Breast epithelium (tissue), 4 donors: ENCODE data around the gene C1orf216. TPM values are rescaled to one million over a fixed set of nuclear protein-coding genes. Genes with fewer than 3 reads are reported as not detected.

Experiments used
- DNase-seq, 2 donors: peaks; one replicate each; pipeline ENCODE4 v3.0.0-alpha.2; 2019; ENCODE audit warnings: low spot score in 2 of 2
- H3K27ac ChIP-seq, 2 donors: fragments of 200-600 bp; sonication (generic) in 1 of 2; one replicate each; pipeline ENCODE4 v1.5.1; 2016 to 2019; ENCODE audit warnings: mild to moderate bottlenecking in 1 of 2
- H3K27me3 ChIP-seq, 2 donors: fragments of 200-600 bp; sonication (generic) in 1 of 2; one replicate each; pipeline versions ENCODE4 v1.5.1 to v1.6.0; 2017 to 2019; ENCODE audit warnings: control low read depth in 1 of 2, mild to moderate bottlenecking in 1 of 2
- H3K36me3 ChIP-seq: fragments of 200-600 bp; one replicate; pipeline ENCODE4 v1.5.1; 2019
- H3K4me1 ChIP-seq, 2 donors: fragments of 200-600 bp; sonication (generic); one replicate each; pipeline ENCODE4 v1.5.1; 2016 to 2019; ENCODE audit warnings: control low read depth in 1 of 2
- H3K4me3 ChIP-seq, 3 donors: fragments of 200-600 bp; sonication (generic); 1 replicate in 2 of 3; 2 replicates in 1 of 3; pipeline ENCODE4 v1.5.1; 2016 to 2019; ENCODE audit warnings: mild to moderate bottlenecking in 3 of 3, moderate library complexity in 2 of 3
- H3K9me3 ChIP-seq, 2 donors: fragments of 200-600 bp; sonication (generic) in 1 of 2; one replicate each; pipeline ENCODE4 v1.5.1; 2016 to 2019; ENCODE audit warnings: control low read depth in 1 of 2
- POLR2A ChIP-seq: fragments of 450-650 bp; IDR thresholded peaks from one replicate; pipeline ENCODE4 v1.6.1; 2016; ENCODE audit warnings: antibody characterized with exemption, mild to moderate bottlenecking, moderate library complexity
- POLR2AphosphoS5 ChIP-seq, 3 donors: sonication (generic); formaldehyde crosslinking; IDR thresholded peaks; one replicate each; pipeline ENCODE4 v1.6.1; 2017; ENCODE audit warnings: antibody characterized with exemption in 3 of 3
- intact Hi-C: fragments of 100-400 bp; cut with DNase I; formaldehyde crosslinking; loops from one replicate; pipeline ENCODE4 v1.15.1; 2023; ENCODE audit warnings: low total_unique reads
- total RNA-seq, 3 donors: library from RNA; depleted of rRNA; stranded (reverse); fragments of >200 nt; gene quantifications; one replicate each; pipeline ENCODE4 v1.1.0, GENCODE V29; 2016
- TF ChIP-seq, protein P1 (sequence below), 3 donors: fragments of 450-650 bp; IDR thresholded peaks; one replicate each; pipeline ENCODE4 v1.5.1; 2016 to 2017; ENCODE audit warnings: antibody characterized with exemption in 3 of 3, mild to moderate bottlenecking in 3 of 3, moderate library complexity in 3 of 3

The C1orf216 gene, protein sequence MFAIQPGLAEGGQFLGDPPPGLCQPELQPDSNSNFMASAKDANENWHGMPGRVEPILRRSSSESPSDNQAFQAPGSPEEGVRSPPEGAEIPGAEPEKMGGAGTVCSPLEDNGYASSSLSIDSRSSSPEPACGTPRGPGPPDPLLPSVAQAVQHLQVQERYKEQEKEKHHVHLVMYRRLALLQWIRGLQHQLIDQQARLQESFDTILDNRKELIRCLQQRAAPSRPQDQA
- total RNA-seq: 10 to 100 TPM in 2 of 3 donors, 1 to 10 TPM in 1; 8.2 to 16.0 (median 13.1) TPM

DNA sequence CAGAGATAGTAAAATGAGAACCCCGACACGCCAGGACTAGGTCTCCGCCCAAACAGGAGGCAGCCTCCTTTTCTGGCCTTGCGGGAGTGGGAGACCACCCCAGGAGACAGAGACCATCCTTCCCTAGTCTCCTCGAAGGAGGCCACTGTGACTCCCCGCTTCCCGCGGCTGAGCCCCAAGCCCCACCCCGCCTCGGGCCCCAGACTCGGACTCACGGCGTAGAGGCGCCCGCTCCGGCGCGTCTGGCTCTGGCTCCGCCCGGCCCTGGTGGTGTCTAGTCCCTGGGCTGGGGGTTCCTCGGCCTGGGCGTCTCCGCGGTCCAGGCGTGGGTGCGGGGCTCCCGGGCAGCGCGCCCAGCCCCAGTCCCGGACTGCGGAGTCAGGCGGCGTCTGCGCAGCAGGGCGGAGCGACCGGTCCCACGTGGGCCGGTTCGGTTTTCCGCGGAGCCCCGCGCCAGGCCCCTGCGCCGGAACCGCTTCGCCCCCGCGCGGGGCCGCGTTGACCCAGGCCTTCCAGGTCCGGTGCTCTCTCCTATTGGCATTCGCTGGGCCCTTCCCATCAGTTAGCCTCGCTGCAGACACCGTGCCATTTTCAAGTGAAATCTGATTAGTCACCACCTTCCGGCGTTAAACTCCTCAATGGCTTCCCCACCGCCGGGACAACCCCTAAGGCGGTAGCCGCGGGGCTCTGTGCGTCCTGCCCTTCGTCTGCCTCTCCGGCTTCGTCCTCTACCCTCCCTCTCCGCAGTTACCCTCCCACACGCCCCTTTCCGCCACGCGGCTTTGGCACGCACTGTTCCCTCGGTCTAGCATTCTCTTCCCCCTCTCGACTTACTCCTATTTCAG is at the start of gene C1orf216:
Gene C1orf216 (minus strand): TSS at position 393 of the 845 bp plus-strand sequence. CDS start 2,563 bp downstream, outside the sequence.
- intact Hi-C loops: no loop called here
- H3K9me3 ChIP-seq: no peaks in the 10 kb centered on the region
- peak in 1 of 2 donors; percentile 23 for DNase-seq
- no peaks in the 10 kb centered on the region for H3K27me3 ChIP-seq
- H3K4me1 ChIP-seq: peaks cover 0 to 6% of the 10 kb centered on the region in 2 donors
- peak within 1 kb of the TSS; percentile 60 to 88 for H3K27ac ChIP-seq
- TF ChIP-seq POLR2A: no peak
- H3K36me3 ChIP-seq: no peaks in the 10 kb centered on the region
- H3K4me3 ChIP-seq: peak within 1 kb of the TSS; percentile 74 to 84 (median 82)

DNA sequence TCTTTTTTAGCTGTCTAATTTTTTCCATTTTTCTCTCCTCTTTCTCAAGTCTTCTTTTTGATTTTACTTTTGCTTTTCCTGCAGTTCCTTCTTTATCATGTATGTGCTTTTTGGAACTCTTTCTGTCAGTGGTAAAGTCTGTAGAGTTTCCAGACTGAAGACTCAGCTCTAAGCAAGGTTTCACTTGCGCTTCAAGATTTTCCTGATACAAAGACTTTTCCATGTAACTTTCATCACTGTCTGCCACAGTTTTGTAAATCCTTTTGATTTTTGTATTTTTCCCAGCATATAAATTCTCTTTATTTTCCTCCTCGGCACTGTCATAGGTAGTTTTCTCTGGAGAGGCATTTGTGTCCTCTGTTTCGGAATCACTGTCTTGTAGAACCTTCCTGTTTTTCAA is 45.6 kb upstream of the C1orf216 start:
- no peak overlapping the region for H3K27ac ChIP-seq
- DNase-seq: no peak
- intact Hi-C loops: no loop called here
- H3K4me1 ChIP-seq: no peaks in the 10 kb centered on the region
- H3K4me3 ChIP-seq: no peak overlapping the region
- no peaks in the 10 kb centered on the region for H3K36me3 ChIP-seq
- no peaks in the 10 kb centered on the region for H3K9me3 ChIP-seq
- TF ChIP-seq, protein P1, sequence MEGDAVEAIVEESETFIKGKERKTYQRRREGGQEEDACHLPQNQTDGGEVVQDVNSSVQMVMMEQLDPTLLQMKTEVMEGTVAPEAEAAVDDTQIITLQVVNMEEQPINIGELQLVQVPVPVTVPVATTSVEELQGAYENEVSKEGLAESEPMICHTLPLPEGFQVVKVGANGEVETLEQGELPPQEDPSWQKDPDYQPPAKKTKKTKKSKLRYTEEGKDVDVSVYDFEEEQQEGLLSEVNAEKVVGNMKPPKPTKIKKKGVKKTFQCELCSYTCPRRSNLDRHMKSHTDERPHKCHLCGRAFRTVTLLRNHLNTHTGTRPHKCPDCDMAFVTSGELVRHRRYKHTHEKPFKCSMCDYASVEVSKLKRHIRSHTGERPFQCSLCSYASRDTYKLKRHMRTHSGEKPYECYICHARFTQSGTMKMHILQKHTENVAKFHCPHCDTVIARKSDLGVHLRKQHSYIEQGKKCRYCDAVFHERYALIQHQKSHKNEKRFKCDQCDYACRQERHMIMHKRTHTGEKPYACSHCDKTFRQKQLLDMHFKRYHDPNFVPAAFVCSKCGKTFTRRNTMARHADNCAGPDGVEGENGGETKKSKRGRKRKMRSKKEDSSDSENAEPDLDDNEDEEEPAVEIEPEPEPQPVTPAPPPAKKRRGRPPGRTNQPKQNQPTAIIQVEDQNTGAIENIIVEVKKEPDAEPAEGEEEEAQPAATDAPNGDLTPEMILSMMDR (IDR thresholded peaks at IDR 0.05): no peak
- TF ChIP-seq POLR2AphosphoS5 (IDR thresholded peaks at IDR 0.05) (no peak), POLR2A (no peak)
- H3K27me3 ChIP-seq: no peaks in the 10 kb centered on the region

DNA sequence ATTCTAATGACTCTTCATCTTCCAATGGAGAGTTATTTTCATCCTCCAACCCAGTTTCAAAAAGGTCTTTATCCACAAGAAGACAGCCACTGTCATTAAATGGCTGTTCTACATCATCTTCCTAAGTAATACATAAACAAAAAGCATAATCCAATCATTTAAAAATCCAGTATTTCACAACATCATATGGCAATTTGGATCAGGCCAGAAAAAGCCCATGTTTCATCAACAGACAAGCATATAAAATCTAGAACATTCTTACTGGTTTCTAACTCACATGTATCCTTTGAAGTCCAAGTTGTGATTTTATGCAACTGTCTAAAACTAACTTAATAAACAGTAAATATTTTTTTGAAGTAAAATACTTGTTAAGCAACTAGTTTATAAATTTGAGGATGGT is 44.5 kb upstream of the C1orf216 start:
- Histone ChIP-seq H3K27ac (no peak overlapping the region), H3K4me3 (no peak overlapping the region), H3K9me3 (no peaks in the 10 kb centered on the region), H3K36me3 (no peaks in the 10 kb centered on the region), H3K27me3 (no peaks in the 10 kb centered on the region), H3K4me1 (no peaks in the 10 kb centered on the region)
- DNase-seq: no peak
- intact Hi-C loops: no loop called here
- TF ChIP-seq POLR2AphosphoS5 (IDR thresholded peaks at IDR 0.05) (no peak), POLR2A (no peak)
- TF ChIP-seq, protein P1 (IDR thresholded peaks at IDR 0.05): no peak

DNA sequence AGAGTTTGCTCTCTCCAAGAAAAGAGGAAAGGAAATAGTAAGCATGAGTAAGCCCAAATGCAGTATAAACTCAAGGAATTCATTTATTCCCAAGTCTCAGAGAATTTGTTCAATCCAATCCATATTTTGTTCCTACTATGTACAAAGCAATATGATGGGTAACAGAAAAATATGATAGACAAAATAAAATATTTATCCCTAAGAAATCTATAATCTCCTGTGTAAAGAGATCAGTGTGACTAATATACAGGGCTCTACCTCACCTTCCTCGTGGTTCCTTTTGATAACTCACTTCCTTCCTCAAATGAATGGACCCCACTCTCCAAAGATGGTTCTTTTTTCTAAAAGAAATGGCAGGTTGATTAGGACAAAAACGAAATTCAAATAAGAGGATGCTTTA is 43.5 kb upstream of the C1orf216 start:
- H3K27ac ChIP-seq: no peak overlapping the region
- no peak for DNase-seq
- H3K9me3 ChIP-seq: no peaks in the 10 kb centered on the region
- no peaks in the 10 kb centered on the region for H3K4me1 ChIP-seq
- no peaks in the 10 kb centered on the region for H3K36me3 ChIP-seq
- no peaks in the 10 kb centered on the region for H3K27me3 ChIP-seq
- TF ChIP-seq POLR2A (no peak), POLR2AphosphoS5 (IDR thresholded peaks at IDR 0.05) (no peak)
- intact Hi-C loops: no loop called here
- H3K4me3 ChIP-seq: no peak overlapping the region

DNA sequence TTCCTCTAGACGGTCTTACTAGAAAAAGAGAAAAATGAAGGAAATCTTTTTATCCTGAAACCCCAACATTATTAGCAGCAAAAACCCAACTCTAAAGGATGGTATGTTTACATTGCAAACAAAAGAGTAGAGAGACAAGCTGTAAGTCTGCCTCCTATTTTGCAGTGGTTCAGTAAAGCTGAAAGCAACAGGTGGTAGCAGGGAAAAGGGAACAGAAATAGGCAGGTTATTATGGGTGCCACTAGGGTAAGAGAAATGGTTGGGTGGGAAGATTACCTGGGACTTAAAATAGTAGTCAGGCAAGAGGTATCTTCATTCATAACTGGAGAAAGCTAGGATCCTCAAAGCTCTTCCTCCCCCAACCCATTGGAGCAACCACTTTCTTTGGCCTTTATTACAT is 37.4 kb upstream of the C1orf216 start:
- H3K27ac ChIP-seq: no peak overlapping the region
- intact Hi-C loops: no loop called here
- no peak for TF ChIP-seq POLR2A
- TF ChIP-seq, protein P1 (IDR thresholded peaks at IDR 0.05): no peak
- TF ChIP-seq POLR2AphosphoS5 (IDR thresholded peaks at IDR 0.05): no peak
- H3K27me3 ChIP-seq: no peaks in the 10 kb centered on the region
- H3K4me1 ChIP-seq: no peaks in the 10 kb centered on the region
- H3K36me3 ChIP-seq: no peaks in the 10 kb centered on the region
- H3K4me3 ChIP-seq: no peak overlapping the region
- H3K9me3 ChIP-seq: no peaks in the 10 kb centered on the region
- no peak for DNase-seq
